Measurements from ENCODE around the gene ZGPAT. TPM values are rescaled to one million over a fixed set of nuclear protein-coding genes. Genes with fewer than 3 reads are reported as not detected.

ZGPAT gene
- total and polyA plus RNA-seq, 2 of the 13 experiments (the other 11 are each of a cell fraction or from before 2014, with no cell fraction given), result 23.0 to 41.9 TPM

- TF ChIP-seq GABPA (IDR thresholded peaks at IDR 0.05; ENCODE audit: low read depth, low read length) (no peak), GABPA (CRISPR knock-in tag; IDR thresholded peaks at IDR 0.05; ENCODE audit: low read depth) (peak; percentile 46; the same call in 1 of the 2 replicates), HNRNPH1 (optimal IDR thresholded peaks at IDR 0.05; ENCODE audit: low read depth, low read length) (no peak), ZBED4 (CRISPR knock-in tag; IDR thresholded peaks at IDR 0.05; ENCODE audit: borderline replicate concordance) (no peak; the same call in 1 of the 2 replicates), ZNF256 (CRISPR knock-in tag; conservative IDR thresholded peaks at IDR 0.05) (peak; percentile 57; the same call in 1 of the 2 replicates), TRIM24 (CRISPR knock-in tag; IDR thresholded peaks at IDR 0.05) (no peak), ZNF276 (CRISPR knock-in tag; IDR thresholded peaks at IDR 0.05; ENCODE audit: low read depth) (peak; percentile 12), EZH2 (conservative IDR thresholded peaks at IDR 0.05; ENCODE audit: low read depth, low read length) (no peak), ZNF3 (CRISPR knock-in tag; IDR thresholded peaks at IDR 0.05) (no peak), MTF1 (CRISPR knock-in tag; IDR thresholded peaks at IDR 0.05) (peak; percentile 73; the same call in 1 of the 2 replicates), ZNF331 (CRISPR knock-in tag; IDR thresholded peaks at IDR 0.05) (peak; percentile 79; the same call in 1 of the 2 replicates), ZNF138 (CRISPR knock-in tag; IDR thresholded peaks at IDR 0.05; ENCODE audit: low read depth) (peak; percentile 86), PTBP1 (IDR thresholded peaks at IDR 0.05; ENCODE audit: low read depth, low read length, poor library complexity, severe bottlenecking) (no peak), ZNF33A (CRISPR knock-in tag; IDR thresholded peaks at IDR 0.05; ENCODE audit: borderline replicate concordance) (no peak), SIX1 (CRISPR knock-in tag; IDR thresholded peaks at IDR 0.05; ENCODE audit: borderline replicate concordance) (no peak), FOXP1 (IDR thresholded peaks at IDR 0.05) (no peak), FOXP1 (CRISPR knock-in tag; IDR thresholded peaks at IDR 0.05) (no peak), ZNF740 (CRISPR knock-in tag; IDR thresholded peaks at IDR 0.05) (peak; percentile 88), MEIS2 (CRISPR knock-in tag; IDR thresholded peaks at IDR 0.05) (no peak; the same call in 1 of the 2 replicates), NKX3-1 (CRISPR knock-in tag; IDR thresholded peaks at IDR 0.05) (peak; percentile 81; the same call in 1 of the 2 replicates), KLF11 (CRISPR knock-in tag; IDR thresholded peaks at IDR 0.05) (no peak; the same call in none of the 2 replicates), RBM39 (IDR thresholded peaks at IDR 0.05; ENCODE audit: low read depth, low read length, poor library complexity, severe bottlenecking) (peak; percentile 55), KLF13 (CRISPR knock-in tag; IDR thresholded peaks at IDR 0.05) (peak; percentile 94; the same call in 1 of the 2 replicates), TGIF2 (CRISPR knock-in tag; IDR thresholded peaks at IDR 0.05) (peak; percentile 92), NFE2L1 (CRISPR knock-in tag; IDR thresholded peaks at IDR 0.05; ENCODE audit: borderline replicate concordance) (peak; percentile 90; the same call in 1 of the 2 replicates)
These were observed 30.3 kb downstream of the ZGPAT start (continued) for GRCh38 chr20:63737945-63738686.
